22Rv1 (cell line): ENCODE results near the gene WDFY4.

Experiments used
- H3K27ac ChIP-seq: fragments of 450-650 bp; 2 replicates; pipeline ENCODE4 v1.5.1; 2017
- ZFX ChIP-seq: fragments of 450-650 bp; IDR thresholded peaks from 2 replicates; pipeline ENCODE4 v1.6.1; 2017; ENCODE audit warnings: antibody characterized with exemption, borderline replicate concordance
- TF ChIP-seq, protein P1 (sequence below): fragments of 450-650 bp; IDR thresholded peaks from 2 replicates; pipeline ENCODE4 v1.5.1; 2017; ENCODE audit warnings: mild to moderate bottlenecking

The WDFY4 gene

DNA sequence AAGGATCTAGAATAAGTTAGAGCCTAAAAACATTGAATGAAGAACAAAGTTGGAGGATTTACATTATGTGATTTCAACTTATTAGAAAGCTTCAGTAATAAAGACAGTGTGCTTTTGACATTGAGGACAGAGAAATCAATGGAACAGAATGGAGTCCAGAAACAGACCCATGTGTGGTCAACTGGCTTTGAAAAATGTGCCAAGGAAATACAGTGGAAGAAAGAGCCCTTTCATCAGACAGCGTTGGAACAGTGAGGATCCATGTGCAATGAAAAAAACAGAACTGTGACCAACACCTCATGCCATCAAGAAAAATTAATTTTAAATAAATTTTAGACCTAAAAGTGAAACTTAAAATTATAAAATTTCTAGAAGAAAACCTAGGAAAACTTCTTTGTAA, 305.6 kb downstream of the WDFY4 start:
- no peak for TF ChIP-seq ZFX
- TF ChIP-seq, protein P1, sequence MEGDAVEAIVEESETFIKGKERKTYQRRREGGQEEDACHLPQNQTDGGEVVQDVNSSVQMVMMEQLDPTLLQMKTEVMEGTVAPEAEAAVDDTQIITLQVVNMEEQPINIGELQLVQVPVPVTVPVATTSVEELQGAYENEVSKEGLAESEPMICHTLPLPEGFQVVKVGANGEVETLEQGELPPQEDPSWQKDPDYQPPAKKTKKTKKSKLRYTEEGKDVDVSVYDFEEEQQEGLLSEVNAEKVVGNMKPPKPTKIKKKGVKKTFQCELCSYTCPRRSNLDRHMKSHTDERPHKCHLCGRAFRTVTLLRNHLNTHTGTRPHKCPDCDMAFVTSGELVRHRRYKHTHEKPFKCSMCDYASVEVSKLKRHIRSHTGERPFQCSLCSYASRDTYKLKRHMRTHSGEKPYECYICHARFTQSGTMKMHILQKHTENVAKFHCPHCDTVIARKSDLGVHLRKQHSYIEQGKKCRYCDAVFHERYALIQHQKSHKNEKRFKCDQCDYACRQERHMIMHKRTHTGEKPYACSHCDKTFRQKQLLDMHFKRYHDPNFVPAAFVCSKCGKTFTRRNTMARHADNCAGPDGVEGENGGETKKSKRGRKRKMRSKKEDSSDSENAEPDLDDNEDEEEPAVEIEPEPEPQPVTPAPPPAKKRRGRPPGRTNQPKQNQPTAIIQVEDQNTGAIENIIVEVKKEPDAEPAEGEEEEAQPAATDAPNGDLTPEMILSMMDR = no peak

GRCh38 chr10:48993627-48994026, 309.0 kb downstream of the WDFY4 start:
- TF ChIP-seq, protein P1 = no peak
- no peak for TF ChIP-seq ZFX
- no peak overlapping the region for H3K27ac ChIP-seq

More for the DNA sequence above, 305.6 kb downstream of the WDFY4 start:
- no peak overlapping the region for H3K27ac ChIP-seq

DNA sequence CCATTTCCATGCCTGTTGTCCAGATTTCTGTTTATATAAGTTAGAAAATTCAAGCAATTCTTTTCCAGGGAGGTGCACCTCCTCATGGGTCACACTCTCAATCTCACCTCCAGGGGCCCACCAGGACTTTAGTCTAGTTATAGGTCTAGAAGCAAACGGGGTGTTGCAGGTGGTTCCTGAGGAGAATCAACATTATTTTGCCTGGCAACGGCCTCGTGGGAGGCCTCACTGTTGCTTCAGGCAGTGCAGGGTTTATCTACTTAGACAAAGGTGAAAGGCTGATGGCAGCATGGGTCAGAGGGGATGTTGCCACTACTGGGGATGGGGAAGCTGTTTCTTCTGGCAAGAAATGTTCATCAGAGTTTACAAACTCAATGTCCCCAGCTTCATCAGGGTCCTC, 311.7 kb downstream of the WDFY4 start:
- H3K27ac ChIP-seq = no peak overlapping the region
- TF ChIP-seq, protein P1 = no peak
- no peak for TF ChIP-seq ZFX

GRCh38 chr10:48999346-48999745, 314.7 kb downstream of the WDFY4 start:
- TF ChIP-seq, protein P1 = no peak
- TF ChIP-seq ZFX = no peak

DNA sequence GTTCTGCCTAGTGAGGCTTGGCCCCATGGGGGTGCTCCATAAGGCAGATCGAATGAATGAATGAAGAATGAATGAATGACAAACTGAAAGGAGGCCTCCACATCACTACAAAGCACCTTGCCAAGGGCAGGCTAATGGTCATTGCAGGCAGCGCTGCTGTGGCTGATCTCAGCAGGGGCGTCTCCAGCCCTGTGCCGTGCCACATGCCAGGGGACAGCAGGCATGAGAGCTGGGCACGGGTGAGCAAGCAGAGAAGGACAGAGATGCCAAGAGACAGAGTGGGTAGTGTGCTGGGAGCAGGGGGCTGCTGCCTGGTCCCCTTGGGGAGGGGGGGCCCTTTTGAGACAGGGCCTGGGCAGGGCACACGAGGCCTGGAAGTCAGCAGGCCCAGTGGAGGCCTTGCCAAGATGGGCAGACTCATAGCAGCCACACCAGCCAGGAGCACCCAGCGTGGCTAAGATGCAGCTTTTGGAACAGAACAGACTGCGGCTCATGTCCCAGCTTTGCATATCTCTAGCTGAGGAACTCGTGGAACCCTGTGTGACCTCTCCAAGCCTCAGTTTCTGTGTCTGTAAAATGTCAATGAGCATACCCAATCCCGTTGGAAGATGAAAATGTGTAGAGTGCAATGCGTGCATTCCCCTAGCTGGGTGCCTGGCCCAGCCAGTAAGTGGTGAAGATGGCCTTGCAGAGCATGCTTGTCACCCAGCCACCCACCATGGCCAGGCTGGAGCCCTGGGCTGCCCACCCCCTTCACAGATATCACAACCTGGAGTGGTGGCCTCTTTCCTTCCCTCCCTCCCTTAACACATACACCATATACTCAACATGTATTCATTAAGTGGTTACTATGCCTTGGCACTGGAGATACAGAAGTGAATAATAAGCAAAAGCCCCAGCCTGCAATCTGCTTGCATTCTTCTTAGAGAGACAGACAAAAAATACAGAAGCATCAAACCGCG, 316.0 kb downstream of the WDFY4 start:
- TF ChIP-seq, protein P1 = no peak
- TF ChIP-seq ZFX = no peak

More at GRCh38 chr10:48999346-48999745, 314.7 kb downstream of the WDFY4 start:
- no peak overlapping the region for H3K27ac ChIP-seq

DNA sequence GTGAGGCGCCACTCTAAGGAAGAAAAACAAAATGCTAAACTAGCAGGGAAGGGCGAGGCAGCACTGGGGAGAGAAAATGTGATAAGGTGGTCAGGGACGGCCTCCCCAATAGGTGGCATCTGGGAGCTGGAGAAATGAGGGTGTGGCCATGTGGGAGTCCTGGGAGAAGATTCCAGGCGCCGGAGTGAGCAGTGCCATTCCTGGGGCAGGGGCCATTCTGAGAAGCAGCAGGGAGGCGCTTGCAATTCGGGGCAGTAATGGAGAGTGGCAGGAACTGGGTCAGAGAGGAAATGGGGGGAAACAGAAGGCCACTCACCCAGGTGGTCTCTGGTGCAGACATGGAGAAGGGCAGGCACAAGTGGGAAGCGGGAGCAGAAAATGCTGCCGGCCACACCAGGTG, 316.7 kb downstream of the WDFY4 start:
- H3K27ac ChIP-seq = no peak overlapping the region
- no peak for TF ChIP-seq ZFX
- TF ChIP-seq, protein P1 = no peak

More for the DNA sequence above, 316.0 kb downstream of the WDFY4 start:
- H3K27ac ChIP-seq = no peak overlapping the region
